ENCODE measurements around the gene RFX4.
A peak's percentile ranks its signal among the peaks of the same experiment; 100 is the strongest.
"Not testable (repeated sequence)": the region's sequence is repeated elsewhere in the genome, so short reads cannot be mapped to it uniquely, and the experiment has no call there.

RFX4 gene

DNA sequence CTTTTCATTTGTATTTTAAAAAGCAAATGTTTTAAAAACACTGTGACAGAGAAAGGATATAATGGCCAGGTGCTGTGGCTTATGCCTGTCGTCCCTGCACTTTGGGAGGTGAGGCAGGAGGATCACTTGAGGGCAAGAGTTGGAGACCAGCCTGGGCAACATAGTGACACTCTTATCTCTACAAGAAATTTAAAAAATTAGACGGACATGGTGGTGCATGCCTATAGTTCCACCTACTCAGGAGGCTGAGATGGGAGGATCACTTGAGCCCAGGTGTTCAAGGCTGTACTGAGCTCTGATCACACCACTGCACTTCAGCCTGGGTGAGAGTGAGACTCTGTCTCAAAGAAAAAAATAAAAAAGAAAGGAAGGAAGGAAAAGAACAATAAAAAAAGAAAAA, 7.8 kb downstream of the RFX4 start:
- DNase-seq (ENCODE audit: low spot score) (no peak), FAIRE-seq (no peak)

DNA sequence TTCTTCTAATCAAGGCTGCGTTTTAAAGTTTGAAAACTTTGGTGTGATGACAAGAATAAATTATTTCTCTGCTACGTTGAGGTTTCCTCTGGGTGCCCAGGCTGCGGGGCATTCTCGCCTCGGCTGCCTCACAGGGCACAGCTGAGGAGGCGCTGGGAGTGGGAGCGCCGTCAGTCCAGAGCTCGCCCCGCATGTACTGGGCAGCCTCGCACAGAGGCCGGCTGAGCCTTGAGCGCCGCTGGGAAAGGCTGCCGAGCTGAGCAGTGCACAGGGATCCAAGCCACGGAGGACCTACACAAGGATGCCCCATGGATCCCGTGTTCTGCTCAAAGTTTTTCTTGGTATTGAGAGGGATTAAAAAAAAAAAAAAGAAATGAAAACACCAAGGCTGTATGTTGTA, 11.6 kb downstream of the RFX4 start:
- no peak for DNase-seq (ENCODE audit: low spot score)

DNA sequence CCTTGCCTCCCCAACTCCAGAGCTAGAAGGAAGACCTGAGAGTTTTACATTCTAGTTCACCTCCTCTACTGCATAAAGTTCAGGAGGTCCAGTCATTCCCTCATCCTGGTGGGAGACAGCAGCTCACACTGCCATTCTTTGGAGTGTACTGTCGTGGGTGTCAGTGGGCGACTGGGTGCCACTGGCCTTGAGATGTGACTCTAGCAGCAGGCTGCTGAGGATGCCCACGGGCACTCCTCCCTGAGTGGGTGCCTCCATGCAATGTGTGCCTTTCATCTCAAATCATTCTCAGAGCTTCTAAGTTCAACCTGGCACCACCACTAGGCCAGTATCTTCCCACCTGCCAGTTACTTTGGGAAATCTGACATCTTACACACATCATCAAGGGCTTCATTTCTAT, 12.5 kb downstream of the RFX4 start:
- no peak for DNase-seq (ENCODE audit: low spot score)
- FAIRE-seq: no peak

More for the DNA sequence above, 11.6 kb downstream of the RFX4 start:
- no peak for FAIRE-seq

DNA sequence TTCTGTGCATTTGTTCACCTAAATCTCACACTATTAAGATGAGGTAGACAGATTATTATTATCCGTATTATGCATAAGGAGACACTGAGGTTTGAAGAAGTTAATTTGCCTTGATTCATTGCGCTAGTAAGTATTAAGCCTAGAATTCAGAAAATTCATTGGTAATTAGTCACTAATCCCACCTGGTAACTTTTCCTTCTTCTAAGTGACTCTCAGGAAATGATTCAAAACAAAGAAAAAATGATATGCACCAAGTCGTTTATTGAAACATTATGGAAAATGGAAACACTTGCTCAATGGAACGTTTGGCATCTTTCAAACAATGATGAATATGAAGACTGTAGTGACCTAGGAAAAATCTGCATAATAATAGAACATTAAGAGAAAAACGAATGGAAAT, 15.2 kb downstream of the RFX4 start:
- FAIRE-seq (no peak), DNase-seq (ENCODE audit: low spot score) (no peak)

DNA sequence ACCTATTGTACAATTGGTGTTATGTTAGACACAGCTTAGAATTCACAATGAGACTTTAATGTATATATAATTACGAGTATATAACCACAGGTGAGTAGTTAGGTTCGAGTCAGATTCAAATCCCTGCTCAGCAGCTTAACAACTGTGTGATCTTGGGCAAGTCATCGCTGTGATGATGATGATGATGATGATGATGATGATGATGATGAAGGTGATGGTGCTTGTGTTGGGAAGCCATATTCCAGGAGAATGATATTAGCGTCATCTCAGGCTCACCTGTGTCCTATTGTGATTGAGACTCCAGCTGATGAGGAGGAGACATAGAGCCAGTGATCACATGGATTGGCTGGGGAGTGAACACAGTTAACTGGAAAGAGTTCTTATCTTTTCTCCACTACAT, 16.5 kb downstream of the RFX4 start:
- no peak for FAIRE-seq
- DNase-seq (ENCODE audit: low spot score): no peak

DNA sequence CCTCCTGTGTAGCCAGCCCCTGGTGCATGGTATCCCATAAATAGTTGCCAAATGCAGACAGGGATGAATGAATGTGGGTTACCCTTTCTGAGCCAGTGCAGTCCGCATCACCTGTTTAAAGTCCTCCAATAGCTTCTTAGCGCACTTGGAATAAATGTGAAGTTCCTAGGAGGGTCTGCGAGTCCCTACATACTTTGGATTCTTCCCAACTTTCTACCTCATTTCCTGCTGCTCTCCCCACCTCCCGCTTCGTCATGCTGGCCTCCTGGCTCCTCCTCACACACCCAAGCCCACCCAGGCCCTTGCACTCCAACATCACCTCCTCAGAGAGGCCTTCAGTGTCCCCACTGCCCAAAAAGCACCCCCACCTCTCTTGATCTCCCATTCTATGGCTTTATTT, 17.7 kb downstream of the RFX4 start:
- DNase-seq (ENCODE audit: low spot score) (no peak), FAIRE-seq (no peak)

DNA sequence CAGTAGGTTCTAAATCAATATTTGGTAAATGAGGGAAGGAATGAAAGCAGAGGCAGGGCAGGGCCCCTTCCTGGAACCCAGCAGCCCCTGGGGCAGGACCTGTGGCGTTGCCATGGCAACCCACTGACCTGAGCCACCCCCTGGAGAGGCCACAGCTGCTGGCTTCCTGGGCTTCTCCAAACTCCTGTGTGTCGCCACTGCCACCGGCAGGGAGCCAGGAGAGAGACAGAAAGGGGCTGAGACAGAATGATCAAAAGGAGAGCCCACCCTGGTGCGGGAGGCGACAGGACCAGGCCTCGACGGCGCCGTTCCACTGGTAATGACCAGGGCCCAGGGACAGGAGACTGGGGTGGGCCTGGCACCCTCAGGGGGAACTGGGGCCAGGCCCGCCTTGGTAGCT, 18.2 kb downstream of the RFX4 start:
- no peak for DNase-seq (ENCODE audit: low spot score)
- no peak for FAIRE-seq

DNA sequence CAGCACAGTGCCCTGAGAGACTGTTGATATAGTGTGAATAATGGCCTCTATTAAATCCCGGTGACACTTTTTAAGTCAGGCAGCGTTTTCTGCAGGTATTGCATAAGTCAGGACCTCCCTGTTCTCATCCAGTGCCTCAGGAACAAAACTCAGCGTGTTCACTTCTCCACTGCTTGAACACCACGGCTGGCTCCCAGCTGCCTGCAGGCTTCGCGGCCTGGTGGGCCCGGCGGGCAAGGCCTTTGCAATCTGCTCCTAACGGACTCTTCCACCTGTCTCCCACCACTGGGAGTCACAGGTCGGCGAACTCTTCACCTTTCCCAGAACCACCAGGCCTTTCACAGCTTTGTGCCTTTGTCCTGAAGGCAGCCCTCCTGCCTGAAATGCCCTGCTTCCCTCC, 18.7 kb downstream of the RFX4 start:
- DNase-seq (ENCODE audit: low spot score): no peak
- FAIRE-seq: no peak

DNA sequence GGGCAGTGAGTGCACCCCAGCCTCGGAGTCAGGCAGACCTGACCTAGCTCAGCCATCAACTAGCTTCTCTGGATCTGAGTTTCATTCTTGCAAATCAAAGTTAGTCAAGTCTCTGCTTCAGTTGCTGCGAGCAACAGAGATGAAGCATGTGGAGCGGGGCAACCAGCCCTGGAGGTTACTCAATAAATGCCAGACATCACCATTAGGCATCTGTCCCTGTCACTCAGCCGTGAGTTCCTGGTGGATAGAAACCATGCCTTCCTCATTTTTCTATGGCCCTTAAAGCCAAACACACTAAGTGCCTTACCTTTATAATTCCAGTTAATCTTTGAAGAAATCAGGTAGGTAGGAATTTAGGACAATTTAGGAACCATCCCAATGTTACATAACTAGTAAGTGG, 19.3 kb downstream of the RFX4 start:
- DNase-seq (ENCODE audit: low spot score): no peak
- FAIRE-seq: no peak

DNA sequence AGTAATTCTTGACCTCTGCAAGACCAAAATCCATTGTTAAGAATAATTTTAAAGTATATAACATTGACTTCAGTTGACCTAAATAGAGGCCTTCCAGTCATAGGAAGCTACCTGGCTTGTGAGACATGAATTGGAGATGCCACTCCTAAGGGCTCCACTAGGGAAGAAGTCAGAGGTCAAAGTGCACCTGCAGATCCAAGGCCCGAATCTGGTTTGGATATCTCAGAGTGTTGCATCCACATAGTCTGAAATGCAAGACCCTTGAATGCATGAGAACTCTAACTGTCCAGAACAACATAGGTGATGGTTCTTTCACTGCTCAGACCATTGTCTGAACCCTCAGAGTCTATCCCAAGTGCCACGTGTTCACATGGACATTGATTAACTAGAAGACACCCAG, 22.4 kb downstream of the RFX4 start:
- FAIRE-seq (no peak), DNase-seq (ENCODE audit: low spot score) (no peak)

DNA sequence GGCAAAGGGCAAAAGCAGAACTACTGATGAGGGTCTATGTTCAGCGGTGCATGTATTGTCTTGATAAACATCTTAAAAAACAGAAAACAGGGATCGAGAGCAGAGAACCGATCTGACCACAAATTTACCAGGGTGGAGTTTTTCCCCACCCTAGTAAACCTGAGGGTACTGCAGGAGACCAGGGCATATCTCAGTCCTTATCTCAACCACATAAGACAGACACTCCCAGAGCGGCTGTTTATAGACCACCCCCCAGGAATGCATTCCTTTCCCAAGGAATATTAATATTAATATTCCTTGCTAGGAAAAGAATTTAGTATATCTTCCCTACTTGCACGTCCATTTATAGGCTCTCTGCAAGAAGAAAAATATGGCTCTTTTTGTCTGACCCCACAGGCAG, 37.8 kb downstream of the RFX4 start:
- DNase-seq (ENCODE audit: low spot score); FAIRE-seq: not testable (repeated sequence)

DNA sequence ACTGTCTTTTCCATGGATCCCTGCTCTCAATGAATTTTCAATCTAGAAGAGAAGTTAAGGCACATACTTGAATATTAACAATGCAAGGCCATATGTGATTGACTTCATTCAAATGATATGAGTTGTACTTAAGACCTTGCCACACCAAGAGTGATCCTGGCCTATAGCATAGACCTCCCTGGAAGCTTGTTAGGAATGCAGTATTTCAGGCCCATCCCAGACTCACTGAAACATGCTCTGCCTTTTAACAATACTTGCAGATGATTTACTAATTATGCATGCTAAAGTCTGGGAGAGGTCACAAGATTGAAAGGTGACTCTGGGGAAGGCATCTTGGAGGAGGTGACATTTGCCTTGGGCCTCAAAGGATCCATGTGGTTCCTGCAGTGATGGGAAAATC, 43.2 kb downstream of the RFX4 start:
- DNase-seq (ENCODE audit: low spot score) (no peak), FAIRE-seq (no peak)

DNA sequence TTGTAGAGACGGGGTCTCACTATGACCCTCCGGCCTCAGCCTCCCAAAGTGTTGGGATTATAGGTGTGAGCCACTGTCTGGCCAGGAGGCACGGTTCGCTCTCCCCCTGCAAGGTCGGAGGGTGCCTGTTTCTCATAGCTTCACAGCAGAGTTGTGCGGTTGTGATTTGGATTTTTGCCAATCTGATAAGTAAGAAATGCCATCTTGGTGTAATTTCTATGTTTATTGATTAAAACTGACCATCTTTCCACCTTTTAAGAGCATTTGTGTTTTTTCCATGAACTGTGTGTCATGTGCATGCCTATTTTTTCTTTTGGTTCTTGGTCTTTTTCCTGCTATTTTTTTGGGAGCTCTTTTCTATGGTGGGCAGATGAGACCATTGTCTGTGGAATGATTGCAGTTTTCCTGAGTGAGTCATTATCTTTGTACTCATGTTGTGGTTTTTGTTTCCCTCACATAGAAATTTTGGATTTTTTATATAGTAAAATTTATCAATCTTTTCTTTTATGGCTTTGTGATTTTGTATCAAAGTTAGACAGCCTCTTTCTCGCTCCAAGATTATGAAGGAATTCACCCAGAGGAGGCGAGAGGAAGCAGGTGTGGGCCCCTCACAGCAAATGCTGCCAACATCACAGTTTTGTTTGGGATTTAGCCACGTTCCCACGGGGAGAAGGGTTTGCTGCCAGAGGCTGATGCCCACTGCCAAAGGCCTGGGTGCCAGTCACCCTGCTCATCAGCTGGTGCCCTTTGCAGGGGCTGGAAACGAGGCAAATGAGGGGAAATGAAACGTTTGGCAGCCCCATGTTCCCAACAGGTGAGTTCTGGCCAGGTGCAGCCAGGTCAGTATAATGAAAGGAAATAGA, 47.2 kb downstream of the RFX4 start:
- DNase-seq (ENCODE audit: low spot score) (peak; percentile 18), FAIRE-seq (peak; percentile 70)

DNA sequence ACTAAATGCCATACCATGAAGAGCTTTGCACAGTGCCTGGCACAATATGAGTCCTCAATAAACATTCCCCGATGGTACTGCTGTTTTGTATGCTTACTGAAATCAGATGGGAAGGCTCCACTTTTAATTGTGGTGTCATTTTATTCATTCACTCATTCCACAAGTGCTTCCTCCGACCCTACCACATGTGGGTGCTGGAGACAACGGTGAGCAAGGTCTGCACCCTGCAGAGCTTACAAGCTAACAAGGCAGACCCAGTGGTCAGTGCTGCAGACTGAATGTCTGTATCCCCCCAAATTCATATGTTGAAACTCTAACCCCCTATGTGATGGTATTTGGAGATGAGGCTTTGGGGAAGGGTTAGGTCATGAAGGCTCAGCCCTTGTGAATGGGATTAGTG, 48.3 kb downstream of the RFX4 start:
- FAIRE-seq (no peak), DNase-seq (ENCODE audit: low spot score) (no peak)

DNA sequence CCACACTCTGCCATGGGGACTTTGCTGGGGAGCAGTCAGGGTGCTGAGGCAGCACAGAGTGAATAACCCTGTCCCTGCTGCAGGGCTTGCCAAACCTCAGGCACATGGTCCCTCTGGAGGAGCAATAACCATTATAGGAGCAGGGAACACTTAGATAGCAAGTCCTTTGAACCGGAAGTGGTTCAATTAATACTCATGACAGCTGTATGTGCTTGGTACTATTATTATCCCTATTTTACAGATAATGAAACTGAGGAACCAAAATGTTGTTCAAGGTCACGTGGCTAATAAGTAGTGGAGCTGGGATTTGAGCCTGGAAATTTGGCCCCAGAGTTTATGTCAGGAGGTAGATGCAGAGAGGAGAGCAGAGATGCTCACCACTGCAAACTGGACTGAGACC, 49.0 kb downstream of the RFX4 start:
- DNase-seq (ENCODE audit: low spot score): no peak

DNA sequence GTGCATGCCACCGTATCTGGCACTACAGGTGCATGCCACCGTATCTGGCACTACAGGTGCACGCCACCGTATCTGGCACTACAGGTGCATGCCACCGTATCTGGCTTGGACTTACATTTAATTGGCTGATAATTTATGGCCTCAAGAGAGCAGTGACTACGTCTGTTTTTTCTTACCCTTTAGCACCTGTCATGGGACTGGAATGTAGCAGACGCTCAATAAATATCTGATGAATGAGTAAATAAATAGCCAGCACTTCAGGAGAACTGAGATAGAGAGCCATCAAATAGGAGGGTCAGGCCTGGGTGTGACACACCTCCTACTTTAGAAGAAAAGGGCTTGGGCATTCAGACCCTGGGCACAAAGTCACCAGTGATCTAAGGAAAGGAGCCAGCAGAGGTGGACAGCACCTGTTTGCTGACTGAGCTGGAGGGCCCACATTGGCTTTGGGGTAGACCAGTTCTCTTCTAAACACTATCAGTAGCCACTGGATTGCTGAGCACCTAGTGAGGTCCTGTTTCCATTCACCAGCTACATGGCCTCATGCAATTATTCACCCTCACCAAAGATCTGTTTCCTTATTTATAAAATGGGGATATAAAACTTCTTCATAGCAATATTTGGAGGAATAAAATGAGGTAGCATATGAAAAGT, 50.1 kb downstream of the RFX4 start:
- no peak for FAIRE-seq
- peak; percentile 57 for DNase-seq (ENCODE audit: low spot score)

More for the DNA sequence above, 49.0 kb downstream of the RFX4 start:
- FAIRE-seq: no peak

DNA sequence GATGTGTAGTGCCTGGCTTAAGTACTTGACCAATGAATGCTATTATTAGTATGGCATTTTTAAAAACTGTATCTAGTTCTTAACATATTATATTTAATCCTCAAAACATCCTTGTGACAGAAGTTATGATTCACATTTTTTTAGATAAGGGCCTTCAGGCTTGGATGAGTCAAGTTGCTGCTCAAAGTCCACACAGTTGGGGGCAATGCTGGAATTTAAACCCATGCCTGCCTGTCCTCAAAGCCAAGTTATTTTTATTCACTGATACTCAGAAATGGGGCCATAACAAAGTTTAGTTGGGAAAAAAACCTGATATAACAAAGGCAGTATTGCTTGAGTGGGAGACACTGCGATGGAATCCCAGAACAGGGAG, 50.6 kb downstream of the RFX4 start:
- FAIRE-seq (peak; percentile 76), DNase-seq (ENCODE audit: low spot score) (peak; percentile 47)

DNA sequence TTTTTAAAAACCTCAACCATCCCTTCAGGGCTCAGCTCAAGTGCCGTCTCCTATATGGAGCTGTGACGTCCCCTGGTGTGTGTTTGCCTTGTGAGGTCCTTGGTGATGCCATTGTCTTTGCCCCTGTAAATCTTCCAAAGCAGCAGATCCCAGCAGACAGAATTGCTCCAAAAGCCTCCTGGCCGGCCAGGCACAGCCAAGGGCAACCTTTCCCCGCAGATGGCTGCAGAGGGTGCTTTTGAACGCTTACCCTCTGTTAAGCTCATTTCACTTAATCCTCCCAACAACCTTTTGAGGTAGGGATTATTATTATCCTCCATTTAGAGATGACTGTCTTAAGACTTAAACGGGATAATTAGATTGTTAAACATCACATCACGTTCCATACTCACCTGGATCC, 51.4 kb downstream of the RFX4 start:
- DNase-seq (ENCODE audit: low spot score): no peak
- FAIRE-seq: no peak

DNA sequence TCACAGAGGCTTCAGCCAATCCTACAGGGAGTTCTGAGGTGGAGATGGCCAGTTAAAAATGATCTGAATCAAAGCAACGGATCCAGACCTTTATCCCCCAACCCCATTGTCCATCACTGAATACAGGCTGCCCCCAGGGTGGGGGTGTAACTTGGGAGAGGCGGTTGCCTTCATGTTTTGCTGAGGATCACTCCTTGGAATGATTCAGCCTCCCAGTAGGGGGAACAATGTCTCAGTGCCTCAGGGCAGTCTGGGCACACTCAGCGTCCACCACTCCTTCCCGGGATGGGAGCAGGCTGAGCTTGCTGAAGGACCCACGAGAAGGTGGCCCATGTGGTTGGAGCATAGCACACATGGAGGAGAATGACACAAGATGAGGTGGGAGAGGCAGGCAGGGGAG, 60.2 kb downstream of the RFX4 start:
- DNase-seq (ENCODE audit: low spot score): no peak

DNA sequence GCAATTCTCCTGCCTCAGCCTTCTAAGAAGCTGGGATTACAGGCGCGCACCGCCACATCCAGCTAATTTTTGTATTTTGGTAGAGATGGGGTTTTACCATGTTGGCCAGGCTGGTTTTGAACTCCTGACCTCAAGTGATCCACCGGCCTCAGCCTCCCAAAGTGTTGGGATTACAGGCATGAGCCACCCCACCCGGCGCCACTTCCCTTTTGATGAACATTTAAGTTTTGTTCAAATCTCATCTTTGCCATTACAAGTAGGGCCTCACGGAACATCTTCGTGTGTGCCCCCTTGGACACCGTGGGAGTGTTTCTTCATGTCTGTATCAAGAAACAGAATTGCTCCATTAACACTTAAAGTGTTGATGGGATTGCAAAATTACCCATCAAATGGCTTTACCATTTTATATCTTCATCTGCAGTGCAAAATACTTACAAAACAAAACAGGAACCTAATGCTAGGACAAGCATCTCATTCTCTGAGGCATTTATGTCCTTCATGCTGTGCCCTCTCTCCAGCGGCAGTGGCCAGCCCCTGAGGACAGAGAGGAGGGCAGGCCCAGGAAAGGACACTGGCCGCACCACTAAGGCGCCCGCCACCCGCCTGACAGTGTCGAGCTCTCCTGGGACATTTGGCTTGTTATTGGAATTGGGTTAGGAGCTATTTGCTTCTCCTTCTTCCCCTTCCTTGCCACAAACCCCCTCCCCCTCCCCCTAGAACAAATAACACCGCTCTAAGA, 61.7 kb downstream of the RFX4 start:
- FAIRE-seq: no peak
- no peak for DNase-seq (ENCODE audit: low spot score)

More for the DNA sequence above, 60.2 kb downstream of the RFX4 start:
- FAIRE-seq: no peak

DNA sequence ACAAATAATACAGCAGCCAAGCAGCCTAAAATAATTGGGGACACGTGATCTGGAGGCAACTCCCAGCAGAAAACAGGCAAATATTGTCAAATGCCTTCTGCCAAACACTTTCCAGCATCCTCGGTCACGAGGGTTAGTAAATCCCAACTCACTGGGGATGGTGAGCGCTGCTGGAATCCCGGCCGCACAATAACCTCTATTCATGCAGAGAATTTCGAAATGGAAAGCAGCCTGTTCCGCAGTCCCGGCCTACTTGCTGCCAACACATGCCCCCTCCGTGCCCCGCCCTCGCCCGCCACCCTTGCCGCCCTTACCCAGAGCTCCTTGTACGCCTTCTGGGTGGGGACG, 62.2 kb downstream of the RFX4 start:
- FAIRE-seq (no peak), DNase-seq (ENCODE audit: low spot score) (no peak)
